IMR-90 (cell line): ENCODE data around the gene MSI1. TPM values are rescaled to one million over a fixed set of nuclear protein-coding genes. Genes with fewer than 3 reads are reported as not detected.

Source experiments
- ATAC-seq: fragments of 200-7000 bp; cut with Tn5 transposase; 2 replicates; pipeline ENCODE4 v1.9.1; 2020; ENCODE audit warnings: low read depth, mild to moderate bottlenecking, moderate library complexity
- BruUV-seq: library from RNA; stranded (reverse); fragments of 400-500 nt; replicated peaks from 2 replicates; lab custom pipeline; 2021; lab: Mats Ljungman, UMichigan
- CTCF ChIA-PET: fragments of 300-600 bp; formaldehyde crosslinking; extraction: SDS; loops from one replicate; lab custom pipeline; 2021; ENCODE audit warnings: antibody characterized with exemption; lab: Yijun Ruan, JAX
- POLR2A ChIA-PET: fragments of 300-600 bp; sonication (Branson Sonifier 250); formaldehyde crosslinking; loops from one replicate; lab custom pipeline; 2022; ENCODE audit warnings: antibody characterized with exemption; ENCODE audit not compliant: unreplicated experiment; lab: Charles Lee
- DNase-seq: peaks from one replicate; pipeline ENCODE4 v3.0.0; 2013
- H2AFZ ChIP-seq: replicated peaks from 2 replicates; pipeline ENCODE3; 2013; ENCODE audit warnings: low read length, mild to moderate bottlenecking; ENCODE audit not compliant: poor library complexity
- H2AK5ac ChIP-seq: 2 replicates; pipeline ENCODE4 v1.6.1; 2013; ENCODE audit warnings: low read depth, low read length, inconsistent platforms
- H2AK9ac ChIP-seq: replicated peaks from 2 replicates; pipeline ENCODE3; 2013; ENCODE audit warnings: mild to moderate bottlenecking, low read depth, low read length, moderate library complexity; ENCODE audit not compliant: poor library complexity
- H2BK120ac ChIP-seq: 2 replicates; pipeline ENCODE4 v1.6.1; 2013; ENCODE audit warnings: low read depth, low read length, inconsistent platforms
- H2BK15ac ChIP-seq: 3 replicates; pipeline ENCODE4 v1.6.1; 2013; ENCODE audit warnings: low read depth, low read length, inconsistent platforms
- H2BK20ac ChIP-seq: 2 replicates; pipeline ENCODE4 v1.6.1; 2013; ENCODE audit warnings: low read depth, mild to moderate bottlenecking, inconsistent platforms, low read length, moderate library complexity
- H2BK5ac ChIP-seq: 2 replicates; pipeline ENCODE4 v1.6.1; 2013; ENCODE audit warnings: mild to moderate bottlenecking, low read depth, low read length, inconsistent platforms; ENCODE audit not compliant: poor library complexity, severe bottlenecking
- H3K14ac ChIP-seq: replicated peaks from 2 replicates; pipeline ENCODE4 v1.6.1; 2013; ENCODE audit warnings: low read depth, low read length, inconsistent platforms
- H3K18ac ChIP-seq: 2 replicates; pipeline ENCODE4 v1.6.1; 2013; ENCODE audit warnings: low read depth, low read length, control low read depth
- H3K23ac ChIP-seq: 2 replicates; pipeline ENCODE4 v1.6.1; 2013; ENCODE audit warnings: low read depth, low read length, inconsistent platforms
- H3K27ac ChIP-seq: 2 replicates; pipeline ENCODE4 v1.5.1; 2013; ENCODE audit warnings: mild to moderate bottlenecking, control low read depth, low read length; ENCODE audit not compliant: insufficient read depth
- H3K27me3 ChIP-seq: 2 replicates; pipeline ENCODE4 v1.6.1; 2013; ENCODE audit warnings: low read length; ENCODE audit not compliant: control insufficient read depth, insufficient read depth
- H3K36me3 ChIP-seq: 2 replicates; pipeline ENCODE4 v1.6.1; 2013; ENCODE audit warnings: low read length, mixed read lengths; ENCODE audit not compliant: control insufficient read depth, insufficient read depth
- H3K4ac ChIP-seq: 2 replicates; pipeline ENCODE4 v1.6.1; 2013; ENCODE audit warnings: low read depth, low read length, inconsistent platforms
- H3K4me1 ChIP-seq: 2 replicates; pipeline ENCODE4 v1.6.1; 2013; ENCODE audit warnings: low read length, mixed read lengths; ENCODE audit not compliant: control insufficient read depth, insufficient read depth
- H3K4me2 ChIP-seq: 2 replicates; pipeline ENCODE4 v1.6.1; 2013; ENCODE audit warnings: low read depth, mild to moderate bottlenecking, control low read depth, low read length, moderate library complexity
- H3K4me3 ChIP-seq: 2 replicates; pipeline ENCODE4 v1.5.1; 2013; ENCODE audit warnings: low read depth, mild to moderate bottlenecking, control low read depth, low read length, moderate library complexity; ENCODE audit not compliant: insufficient read depth
- H3K56ac ChIP-seq: 2 replicates; pipeline ENCODE4 v1.6.1; 2013; ENCODE audit warnings: low read length, inconsistent platforms; ENCODE audit not compliant: insufficient read depth; ENCODE audit errors: extremely low read depth
- H3K79me1 ChIP-seq, 2 experiments: 2 replicates each; pipeline ENCODE4 v1.6.1; 2013; ENCODE audit warnings: low read length in 2 of 2, inconsistent platforms in 1 of 2, low read depth in 1 of 2
- H3K9ac ChIP-seq: 2 replicates; pipeline ENCODE4 v1.6.1; 2013; ENCODE audit warnings: low read depth, low read length, control low read depth
- H3K9me1 ChIP-seq: 2 replicates; pipeline ENCODE4 v1.6.1; 2013; ENCODE audit warnings: low read length, inconsistent platforms; ENCODE audit not compliant: insufficient read depth
- H3K9me3 ChIP-seq: 2 replicates; pipeline ENCODE4 v1.6.1; 2013; ENCODE audit warnings: low read length; ENCODE audit not compliant: control insufficient read depth, insufficient read depth
- H4K20me1 ChIP-seq: 2 replicates; pipeline ENCODE4 v1.6.1; 2013; ENCODE audit warnings: low read length, inconsistent platforms; ENCODE audit not compliant: insufficient read depth
- H4K5ac ChIP-seq: 2 replicates; pipeline ENCODE4 v1.6.1; 2013; ENCODE audit warnings: mild to moderate bottlenecking, low read depth, low read length, control low read depth
- H4K8ac ChIP-seq, 2 experiments: 2 replicates each; pipeline ENCODE4 v1.6.1; 2013; ENCODE audit warnings: low read depth in 2 of 2, low read length in 2 of 2, control low read depth in 1 of 2, inconsistent platforms in 1 of 2
- H4K91ac ChIP-seq: 2 replicates; pipeline ENCODE4 v1.6.1; 2013; ENCODE audit warnings: low read depth, low read length, inconsistent platforms; ENCODE audit not compliant: insufficient read depth
- BHLHE40 ChIP-seq: fragments of 150-350 bp; IDR thresholded peaks from 2 replicates; pipeline ENCODE4 v1.6.1; 2016; ENCODE audit warnings: mild to moderate bottlenecking, low read depth, low read length
- CEBPB ChIP-seq: IDR thresholded peaks from 2 replicates; pipeline ENCODE4 v1.6.1; 2012; ENCODE audit warnings: low read depth, low read length, improper control_type of control experiment
- CHD1 ChIP-seq: IDR thresholded peaks from 2 replicates; pipeline ENCODE4 v1.6.1; 2012; ENCODE audit warnings: low read depth, low read length, improper control_type of control experiment
- CTCF ChIP-seq: conservative IDR thresholded peaks from 2 replicates; pipeline ENCODE4 v1.5.1; 2012; ENCODE audit warnings: mild to moderate bottlenecking, low read depth, low read length, improper control_type of control experiment
- FOS ChIP-seq: fragments of 150-350 bp; IDR thresholded peaks from 2 replicates; pipeline ENCODE4 v1.6.1; 2016; ENCODE audit warnings: low read depth, low read length
- MAFK ChIP-seq: IDR thresholded peaks from 2 replicates; pipeline ENCODE4 v1.6.1; 2012; ENCODE audit warnings: low read depth, low read length, improper control_type of control experiment
- MAZ ChIP-seq: IDR thresholded peaks from 2 replicates; pipeline ENCODE4 v1.6.1; 2012; ENCODE audit warnings: low read depth, mild to moderate bottlenecking, low read length, improper control_type of control experiment, moderate library complexity, borderline replicate concordance
- MXI1 ChIP-seq: IDR thresholded peaks from 2 replicates; pipeline ENCODE4 v1.6.1; 2012; ENCODE audit warnings: low read depth, mild to moderate bottlenecking, low read length, moderate library complexity, borderline replicate concordance
- NFE2L2 ChIP-seq: fragments of 150-350 bp; IDR thresholded peaks from 2 replicates; pipeline ENCODE4 v1.6.1; 2016; ENCODE audit warnings: low read depth, mild to moderate bottlenecking, low read length
- POLR2A ChIP-seq: IDR thresholded peaks from 2 replicates; pipeline ENCODE4 v1.6.1; 2012; ENCODE audit warnings: mild to moderate bottlenecking, low read depth, low read length
- RAD21 ChIP-seq: IDR thresholded peaks from 2 replicates; pipeline ENCODE4 v1.6.1; 2012; ENCODE audit warnings: low read length, improper control_type of control experiment
- RCOR1 ChIP-seq: IDR thresholded peaks from 2 replicates; pipeline ENCODE4 v1.6.1; 2012; ENCODE audit warnings: mild to moderate bottlenecking, low read length, improper control_type of control experiment; ENCODE audit not compliant: insufficient replicate concordance
- SMC3 ChIP-seq: fragments of 150-350 bp; IDR thresholded peaks from 2 replicates; pipeline ENCODE4 v1.6.1; 2016; ENCODE audit warnings: low read depth, mild to moderate bottlenecking, antibody characterized with exemption, low read length, moderate library complexity
- WGBS, 2 experiments: methylation state at CpG; one replicate each; pipeline versions ENCODE4 v1.1.5 to v1.1.7; 2013; ENCODE audit warnings: missing lambda C conversion rate in 2 of 2; ENCODE audit not compliant: insufficient read length in 1 of 2; ENCODE audit errors: extremely low coverage in 2 of 2; 5-methylcytosine and 5-hydroxymethylcytosine counted together
- dilution Hi-C: fragments of 300-500 bp; cut with HindIII; formaldehyde crosslinking; loops from one replicate; pipeline ENCODE4 v1.14.3; 2018; ENCODE audit warnings: low sequenced_read_pairs; ENCODE audit not compliant: unreplicated experiment
- in situ Hi-C: fragments of 300-500 bp; cut with MboI; formaldehyde crosslinking; loops from 3 replicates; pipeline ENCODE4 v1.14.3; 2019; ENCODE audit warnings: low sequenced_read_pairs, inconsistent platforms, mixed read lengths
- intact Hi-C: fragments of 100-400 bp; cut with micrococcal nuclease; formaldehyde crosslinking; loops from 2 replicates; pipeline ENCODE4 v1.10.0; 2022
- polyA plus RNA-seq, 3 experiments: library from polyadenylated mRNA; depleted of rRNA; stranded (reverse); fragments of >200 nt; gene quantifications; 2 replicates each; pipeline ENCODE4 v1.2.3, GENCODE V29; 2012; ENCODE audit warnings: low replicate concordance in 1 of 3
- total RNA-seq: library from RNA; depleted of rRNA; stranded (reverse); fragments of >200 nt; gene quantifications from 2 replicates; pipeline ENCODE4 v1.2.3, GENCODE V29; 2012
- TF ChIP-seq, protein P1 (sequence below): fragments of 150-350 bp; IDR thresholded peaks from 2 replicates; pipeline ENCODE4 v1.6.1; 2017; ENCODE audit warnings: mild to moderate bottlenecking, antibody characterized with exemption, low read length, low read depth
- TF ChIP-seq, protein P2 (sequence below): fragments of 150-350 bp; IDR thresholded peaks from 2 replicates; pipeline ENCODE4 v1.6.1; 2016; ENCODE audit warnings: low read depth, mild to moderate bottlenecking, low read length, moderate library complexity, borderline replicate concordance

MSI1 gene
- total and polyA plus RNA-seq, 2 of the 4 experiments (the other 2 are of a cell fraction) = not detected

GRCh38 chr12:120406069-120406468 is 37.1 kb upstream of the MSI1 start:
- Histone ChIP-seq H3K36me3 (no peaks in the 10 kb centered on the region), H4K8ac (no peak overlapping the region), H3K4ac (no peak overlapping the region), H3K27ac (no peak overlapping the region), H3K9me3 (peaks cover 3% of the 10 kb centered on the region; the same call in 1 of the 2 replicates), H4K91ac (no peak overlapping the region), H2BK15ac (no peak overlapping the region), H3K9ac (no peak overlapping the region), H3K79me1 (no peaks in the 10 kb centered on the region), H3K4me3 (no peak overlapping the region), H2BK120ac (no peak overlapping the region), H3K18ac (no peak overlapping the region), H3K23ac (no peak overlapping the region), H3K56ac (no peak overlapping the region), H3K4me1 (no peaks in the 10 kb centered on the region), H2BK5ac (no peak overlapping the region), H3K4me2 (no peak overlapping the region), H2AFZ (no peak overlapping the region), H4K20me1 (no peaks in the 10 kb centered on the region), H2AK5ac (no peak overlapping the region), H2AK9ac (no peak overlapping the region), H3K14ac (no peak overlapping the region), H4K5ac (no peak overlapping the region), H2BK20ac (no peak overlapping the region), H3K27me3 (peaks cover 21% of the 10 kb centered on the region), H3K9me1 (no peaks in the 10 kb centered on the region)
- DNase-seq (no peak), ATAC-seq (no peak)
- TF ChIP-seq SMC3 = no peak
- TF ChIP-seq BHLHE40 = no peak
- TF ChIP-seq MAFK = no peak
- TF ChIP-seq FOS = no peak
- TF ChIP-seq, protein P1, sequence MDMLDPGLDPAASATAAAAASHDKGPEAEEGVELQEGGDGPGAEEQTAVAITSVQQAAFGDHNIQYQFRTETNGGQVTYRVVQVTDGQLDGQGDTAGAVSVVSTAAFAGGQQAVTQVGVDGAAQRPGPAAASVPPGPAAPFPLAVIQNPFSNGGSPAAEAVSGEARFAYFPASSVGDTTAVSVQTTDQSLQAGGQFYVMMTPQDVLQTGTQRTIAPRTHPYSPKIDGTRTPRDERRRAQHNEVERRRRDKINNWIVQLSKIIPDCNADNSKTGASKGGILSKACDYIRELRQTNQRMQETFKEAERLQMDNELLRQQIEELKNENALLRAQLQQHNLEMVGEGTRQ = no peak
- no peak for TF ChIP-seq CHD1
- TF ChIP-seq NFE2L2 = no peak
- TF ChIP-seq, protein P2, sequence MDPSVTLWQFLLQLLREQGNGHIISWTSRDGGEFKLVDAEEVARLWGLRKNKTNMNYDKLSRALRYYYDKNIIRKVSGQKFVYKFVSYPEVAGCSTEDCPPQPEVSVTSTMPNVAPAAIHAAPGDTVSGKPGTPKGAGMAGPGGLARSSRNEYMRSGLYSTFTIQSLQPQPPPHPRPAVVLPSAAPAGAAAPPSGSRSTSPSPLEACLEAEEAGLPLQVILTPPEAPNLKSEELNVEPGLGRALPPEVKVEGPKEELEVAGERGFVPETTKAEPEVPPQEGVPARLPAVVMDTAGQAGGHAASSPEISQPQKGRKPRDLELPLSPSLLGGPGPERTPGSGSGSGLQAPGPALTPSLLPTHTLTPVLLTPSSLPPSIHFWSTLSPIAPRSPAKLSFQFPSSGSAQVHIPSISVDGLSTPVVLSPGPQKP = no peak
- no peak for TF ChIP-seq MAZ
- no peak for TF ChIP-seq MXI1
- no peak for TF ChIP-seq CTCF
- no peak for TF ChIP-seq CEBPB
- TF ChIP-seq POLR2A = no peak
- no peak for TF ChIP-seq RCOR1
- no peak for TF ChIP-seq RAD21
- POLR2A ChIA-PET = no interaction called here
- in situ Hi-C loops (no loop called here), intact Hi-C loops (no loop called here), dilution Hi-C loops (no loop called here)
- BruUV-seq = no TSS peak
- no CpG with 5 or more reads among the region's 3 CpGs for WGBS, 2 experiments
- CTCF ChIA-PET = no interaction called here
